ENCODE measurements around the gene RABEP2. TPM values are rescaled to one million over a fixed set of nuclear protein-coding genes. Genes with fewer than 3 reads are reported as not detected.
"Not testable (repeated sequence)": the region's sequence is repeated elsewhere in the genome, so short reads cannot be mapped to it uniquely, and the experiment has no call there.

The RABEP2 gene
- total RNA-seq, 1 donor from 2014 or later = 64.5 TPM

DNA sequence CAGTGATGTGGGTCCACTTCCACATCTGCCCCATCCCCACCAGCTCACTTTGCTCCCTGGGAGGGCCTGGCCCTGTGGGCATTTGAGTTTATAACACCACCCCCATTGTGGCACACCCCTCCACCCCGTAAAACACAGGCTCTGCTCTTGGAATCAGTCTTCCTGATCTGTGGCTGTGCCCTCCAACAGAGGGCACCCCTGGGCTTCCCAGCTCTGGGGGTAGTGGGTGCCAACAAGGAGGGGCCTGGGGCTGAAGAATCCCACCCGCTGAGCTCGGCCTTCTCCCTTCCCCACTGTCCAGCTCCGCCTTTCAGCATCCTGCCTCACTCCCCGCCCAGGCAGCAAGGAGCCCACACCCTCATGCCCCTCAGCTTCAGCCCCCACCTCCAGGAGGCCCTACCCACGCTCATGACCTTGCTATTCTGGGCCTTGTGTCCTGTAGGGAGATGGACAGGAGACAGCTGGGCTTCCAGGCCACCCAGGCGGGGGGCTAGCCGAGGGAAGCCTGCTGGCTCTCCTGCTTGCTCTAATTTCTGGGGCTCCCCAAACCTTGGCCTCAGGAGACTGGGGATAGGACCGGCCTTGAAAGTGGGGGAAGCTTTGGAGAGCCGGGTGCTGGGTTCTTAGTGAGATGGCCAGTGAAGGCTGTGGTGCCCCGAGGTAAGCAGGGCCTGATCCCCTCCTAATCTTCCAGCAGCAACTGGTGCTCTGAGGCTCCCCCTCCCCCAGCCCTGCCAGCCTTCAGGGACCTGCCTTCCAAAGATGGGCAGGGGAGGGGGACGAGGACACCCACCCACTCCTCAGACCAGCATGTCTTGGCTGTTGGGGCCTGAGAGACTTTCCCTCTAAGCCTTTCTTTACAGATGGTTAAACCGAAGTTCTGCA, 49.7 kb downstream of the RABEP2 start:
- Histone ChIP-seq H3K27ac (no peak overlapping the region), H3K27me3 (no peaks in the 10 kb centered on the region), H3K4me3 (no peak overlapping the region), H3K4me1 (peaks cover 8 to 9% of the 10 kb centered on the region in 2 donors), H3K9me3 (no peaks in the 10 kb centered on the region), H3K36me3 (peaks cover 15 to 39% of the 10 kb centered on the region in 2 donors)
- no peak for DNase-seq (ENCODE audit: low spot score in 2 of 2)
- intact Hi-C loops (cut with DNase I) = no loop called here
- TF ChIP-seq, protein P1, sequence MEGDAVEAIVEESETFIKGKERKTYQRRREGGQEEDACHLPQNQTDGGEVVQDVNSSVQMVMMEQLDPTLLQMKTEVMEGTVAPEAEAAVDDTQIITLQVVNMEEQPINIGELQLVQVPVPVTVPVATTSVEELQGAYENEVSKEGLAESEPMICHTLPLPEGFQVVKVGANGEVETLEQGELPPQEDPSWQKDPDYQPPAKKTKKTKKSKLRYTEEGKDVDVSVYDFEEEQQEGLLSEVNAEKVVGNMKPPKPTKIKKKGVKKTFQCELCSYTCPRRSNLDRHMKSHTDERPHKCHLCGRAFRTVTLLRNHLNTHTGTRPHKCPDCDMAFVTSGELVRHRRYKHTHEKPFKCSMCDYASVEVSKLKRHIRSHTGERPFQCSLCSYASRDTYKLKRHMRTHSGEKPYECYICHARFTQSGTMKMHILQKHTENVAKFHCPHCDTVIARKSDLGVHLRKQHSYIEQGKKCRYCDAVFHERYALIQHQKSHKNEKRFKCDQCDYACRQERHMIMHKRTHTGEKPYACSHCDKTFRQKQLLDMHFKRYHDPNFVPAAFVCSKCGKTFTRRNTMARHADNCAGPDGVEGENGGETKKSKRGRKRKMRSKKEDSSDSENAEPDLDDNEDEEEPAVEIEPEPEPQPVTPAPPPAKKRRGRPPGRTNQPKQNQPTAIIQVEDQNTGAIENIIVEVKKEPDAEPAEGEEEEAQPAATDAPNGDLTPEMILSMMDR (IDR thresholded peaks at IDR 0.05) = no peak

DNA sequence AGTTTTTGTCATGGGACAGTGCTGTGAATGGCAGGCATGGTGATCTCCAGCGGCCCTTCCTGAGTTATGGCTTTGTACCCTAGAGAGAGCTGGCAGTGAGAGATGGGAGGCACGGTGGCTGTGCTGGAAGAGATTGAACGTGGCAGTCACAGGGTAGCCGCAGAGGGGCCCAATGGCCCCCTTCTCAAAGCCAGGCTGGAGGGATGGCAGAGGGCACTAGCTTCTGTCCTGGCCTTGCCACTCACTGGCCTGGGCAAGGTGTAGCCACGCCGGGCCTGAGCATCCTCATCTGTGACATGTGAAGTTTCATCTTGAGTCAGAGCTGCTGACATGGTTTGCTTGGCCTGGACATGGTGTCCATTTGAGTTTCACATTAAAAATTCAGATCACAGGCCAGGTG, 50.6 kb downstream of the RABEP2 start:
- H3K27ac ChIP-seq = no peak overlapping the region
- TF ChIP-seq, protein P1 (IDR thresholded peaks at IDR 0.05) = no peak
- H3K36me3 ChIP-seq = peaks cover 25 to 48% of the 10 kb centered on the region in 2 donors
- peaks cover 3 to 4% of the 10 kb centered on the region in 2 donors for H3K4me1 ChIP-seq
- no peak overlapping the region for H3K4me3 ChIP-seq
- no peaks in the 10 kb centered on the region for H3K9me3 ChIP-seq
- intact Hi-C loops (cut with DNase I) = no loop called here
- no peak for DNase-seq (ENCODE audit: low spot score in 2 of 2)
- no peaks in the 10 kb centered on the region for H3K27me3 ChIP-seq

DNA sequence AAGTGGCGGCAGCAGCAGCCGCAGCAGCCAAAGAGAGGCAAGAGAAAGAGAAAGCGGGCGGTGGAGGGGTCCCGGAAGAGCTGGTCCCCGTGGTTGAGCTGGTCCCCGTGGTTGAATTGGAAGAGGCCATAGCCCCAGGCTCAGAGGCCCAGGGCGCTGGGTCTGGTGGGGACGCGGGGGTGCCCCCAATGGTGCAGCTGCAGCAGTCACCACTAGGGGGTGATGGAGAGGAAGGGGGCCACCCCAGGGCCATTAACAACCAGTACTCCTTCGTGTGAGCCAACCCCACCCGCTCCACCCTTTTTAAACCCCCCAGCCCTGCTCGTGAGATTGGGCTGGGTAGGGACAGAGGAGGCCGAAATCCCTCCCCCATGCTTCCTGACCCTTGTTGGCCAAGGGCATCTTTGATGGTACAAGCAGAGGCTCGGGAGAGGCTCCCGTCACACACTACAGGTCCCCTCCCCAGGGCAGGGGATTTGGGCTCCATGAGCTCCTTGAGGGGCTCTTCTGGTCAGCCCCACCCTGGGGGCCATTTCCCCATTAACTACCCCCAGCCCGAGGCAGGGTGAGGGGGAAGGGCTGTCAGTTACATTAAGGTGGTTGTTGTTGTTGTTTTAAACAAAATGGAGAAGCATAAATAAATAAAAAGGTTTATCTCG, 51.4 kb downstream of the RABEP2 start:
- no peak overlapping the region for H3K27ac ChIP-seq
- peaks cover 32 to 56% of the 10 kb centered on the region in 2 donors for H3K36me3 ChIP-seq
- H3K27me3 ChIP-seq = no peaks in the 10 kb centered on the region
- no peaks in the 10 kb centered on the region for H3K9me3 ChIP-seq
- H3K4me1 ChIP-seq = no peaks in the 10 kb centered on the region
- intact Hi-C loops (cut with DNase I) = no loop called here
- TF ChIP-seq, protein P1 (IDR thresholded peaks at IDR 0.05) = peak in 2 of 3 experiments; percentile 37 to 47
- no peak for DNase-seq (ENCODE audit: low spot score in 2 of 2)
- H3K4me3 ChIP-seq = no peak overlapping the region

DNA sequence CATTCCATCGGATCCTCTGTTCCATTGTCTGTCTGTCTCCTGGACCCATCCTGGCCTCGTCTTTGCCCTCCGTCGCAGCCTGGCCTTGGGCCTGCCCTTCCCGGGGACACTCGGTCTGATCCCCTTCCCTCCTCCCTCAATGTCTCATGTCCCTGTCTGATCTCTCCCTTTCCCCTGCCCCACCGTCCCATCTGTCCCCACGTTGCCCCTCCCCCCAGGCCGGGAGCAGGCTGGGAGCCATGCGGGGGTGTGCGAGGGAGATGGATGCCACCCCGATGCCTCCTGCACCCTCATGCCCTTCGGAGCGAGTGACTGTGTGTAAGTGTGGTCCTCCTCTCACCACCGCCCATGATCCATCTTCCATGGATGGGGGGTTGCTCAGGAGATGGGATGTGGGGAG, 52.1 kb downstream of the RABEP2 start:
- no peaks in the 10 kb centered on the region for H3K9me3 ChIP-seq
- intact Hi-C loops (cut with DNase I) = no loop called here
- no peak overlapping the region for H3K27ac ChIP-seq
- no peak for DNase-seq (ENCODE audit: low spot score in 2 of 2)
- H3K4me1 ChIP-seq = no peaks in the 10 kb centered on the region
- no peaks in the 10 kb centered on the region for H3K27me3 ChIP-seq
- H3K4me3 ChIP-seq = no peak overlapping the region
- TF ChIP-seq, protein P1 (IDR thresholded peaks at IDR 0.05) = no peak
- peaks cover 39 to 63% of the 10 kb centered on the region in 2 donors for H3K36me3 ChIP-seq

DNA sequence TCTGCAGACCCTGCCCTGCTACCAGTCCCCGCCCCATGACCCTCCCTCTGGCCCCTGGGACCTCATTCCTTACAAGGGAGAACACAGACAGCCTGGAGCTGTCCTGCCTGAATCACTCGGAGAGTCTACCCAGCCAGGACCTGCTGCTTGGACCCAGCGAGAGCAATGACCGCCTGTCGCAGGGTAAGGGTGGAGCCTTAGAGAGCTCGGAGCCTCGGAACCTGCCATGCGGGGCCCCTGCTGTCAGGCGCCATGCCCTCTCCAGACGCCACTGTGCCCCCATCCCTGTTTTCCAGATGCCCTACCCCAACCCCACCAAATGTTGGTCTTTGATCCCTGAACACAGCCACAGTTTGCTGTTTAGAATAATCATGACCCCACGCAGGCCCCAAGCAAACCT, 55.8 kb downstream of the RABEP2 start:
- peaks cover 45 to 73% of the 10 kb centered on the region in 2 donors for H3K36me3 ChIP-seq
- H3K4me3 ChIP-seq = no peak overlapping the region
- no peaks in the 10 kb centered on the region for H3K9me3 ChIP-seq
- H3K4me1 ChIP-seq = peaks cover 0 to 5% of the 10 kb centered on the region in 2 donors
- H3K27me3 ChIP-seq = no peaks in the 10 kb centered on the region
- intact Hi-C loops (cut with DNase I) = no loop called here
- TF ChIP-seq, protein P1 (IDR thresholded peaks at IDR 0.05) = no peak
- no peak overlapping the region for H3K27ac ChIP-seq
- DNase-seq (ENCODE audit: low spot score in 2 of 2) = no peak

DNA sequence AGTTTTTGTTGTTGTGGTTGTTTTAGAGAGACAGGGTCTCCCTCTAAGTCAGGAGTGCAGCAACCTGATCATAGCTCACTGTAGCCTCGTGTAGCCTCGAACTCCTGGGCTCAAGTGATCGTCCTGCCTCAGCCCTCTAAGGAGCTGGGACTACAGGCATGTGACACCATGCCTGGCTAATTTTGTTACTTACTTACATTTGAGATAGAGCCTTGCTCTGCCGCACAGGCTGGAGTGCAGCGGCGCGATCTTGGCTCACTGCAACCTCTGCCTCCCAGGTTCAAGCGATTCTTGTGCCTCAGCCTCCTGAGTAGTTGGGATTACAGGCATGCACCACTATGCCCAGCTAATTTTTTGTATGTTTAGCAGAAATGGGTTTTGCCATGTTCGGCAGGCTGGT, 57.4 kb downstream of the RABEP2 start:
- H3K27me3 ChIP-seq; H3K9me3 ChIP-seq; H3K4me3 ChIP-seq; H3K4me1 ChIP-seq; intact Hi-C loops (cut with DNase I); H3K27ac ChIP-seq; DNase-seq (ENCODE audit: low spot score in 2 of 2): not testable (repeated sequence)
- H3K36me3 ChIP-seq = peaks cover 45 to 59% of the 10 kb centered on the region in 2 donors

Measured in ascending aorta (tissue), 2 donors.